Measurements from ENCODE around the gene HLA-DRB1.

DNA sequence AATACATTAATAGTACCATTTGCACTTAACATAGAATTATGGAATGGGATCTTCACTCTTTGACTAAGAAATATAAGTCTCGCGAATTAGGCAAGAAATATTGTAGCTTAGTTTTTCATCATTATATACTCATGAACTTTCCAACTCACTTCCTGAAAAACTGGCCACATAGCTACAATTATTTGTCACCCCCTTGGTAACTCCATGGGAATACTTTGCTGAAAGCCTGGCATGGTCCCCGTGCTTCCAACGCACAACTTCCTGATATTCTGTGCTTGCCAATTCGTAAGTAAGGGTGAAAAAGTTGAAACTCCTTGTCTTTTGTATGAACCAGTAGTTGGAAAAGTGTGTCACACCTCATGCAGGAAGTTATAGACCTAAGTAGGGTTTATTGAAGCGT lies 23.8 kb upstream of the HLA-DRB1 start:
- TF ChIP-seq EZH2 (IDR thresholded peaks at IDR 0.05; ENCODE audit: insufficient read depth, poor library complexity, severe bottlenecking), result no peak
- no peak for TF ChIP-seq EZH2phosphoT487 (IDR thresholded peaks at IDR 0.05; ENCODE audit: insufficient read depth, low read depth)
